Esophagus muscularis mucosa (tissue), 4 donors: ENCODE measurements around the gene TRIM71. TPM values are rescaled to one million over a fixed set of nuclear protein-coding genes. Genes with fewer than 3 reads are reported as not detected.

Experiments used
- DNase-seq: peaks from one replicate; pipeline ENCODE4 v3.0.0-alpha.2; 2017; ENCODE audit errors: extremely low spot score
- H3K27ac ChIP-seq, 4 donors: fragments of 200-600 bp; sonication (generic); replicated peaks in 1 of 4; 1 replicate in 3 of 4; 2 replicates in 1 of 4; pipeline ENCODE4 v1.5.1; 2016 to 2019; ENCODE audit warnings: mild to moderate bottlenecking in 1 of 4
- H3K27me3 ChIP-seq, 4 donors: fragments of 200-600 bp; sonication (generic); one replicate each; pipeline versions ENCODE4 v1.5.1 to v1.6.0; 2016 to 2019
- H3K36me3 ChIP-seq, 4 donors: fragments of 200-600 bp; sonication (generic); one replicate each; pipeline ENCODE4 v1.5.1; 2016 to 2019
- H3K4me1 ChIP-seq, 4 donors: fragments of 200-600 bp; sonication (generic); one replicate each; pipeline ENCODE4 v1.5.1; 2016 to 2019
- H3K4me3 ChIP-seq, 4 donors: fragments of 200-600 bp; sonication (generic); 1 replicate in 2 of 4; 2 replicates in 2 of 4; pipeline ENCODE4 v1.5.1; 2016 to 2019; ENCODE audit warnings: mild to moderate bottlenecking in 4 of 4, moderate library complexity in 1 of 4
- H3K9me3 ChIP-seq, 4 donors: fragments of 200-600 bp; sonication (generic); 1 replicate in 3 of 4; 2 replicates in 1 of 4; pipeline ENCODE4 v1.5.1; 2016 to 2019
- CTCF ChIP-seq, 3 experiments: fragments of 200-600 bp in 2 of 3; fragments of 450-650 bp in 1 of 3; sonication (generic) in 2 of 3; IDR thresholded peaks; one replicate each; pipeline ENCODE4 v1.5.1; 2017 to 2019; ENCODE audit warnings: antibody characterized with exemption in 3 of 3, mild to moderate bottlenecking in 2 of 3, moderate library complexity in 1 of 3
- EP300 ChIP-seq: sonication (generic); formaldehyde crosslinking; IDR thresholded peaks from one replicate; pipeline ENCODE4 v1.6.1; 2017; ENCODE audit warnings: antibody characterized with exemption
- POLR2A ChIP-seq: fragments of 450-650 bp; IDR thresholded peaks from one replicate; pipeline ENCODE4 v1.6.1; 2017; ENCODE audit warnings: antibody characterized with exemption, moderate library complexity, mild to moderate bottlenecking, low read depth
- POLR2AphosphoS5 ChIP-seq, 2 donors: sonication (generic); formaldehyde crosslinking; IDR thresholded peaks; one replicate each; pipeline ENCODE4 v1.6.1; 2017; ENCODE audit warnings: antibody characterized with exemption in 2 of 2
- WGBS: methylation state at CpG from one replicate; pipeline ENCODE4 v1.1.5; 2018; 5-methylcytosine and 5-hydroxymethylcytosine counted together
- intact Hi-C: fragments of 100-400 bp; cut with DNase I; formaldehyde crosslinking; loops from one replicate; pipeline ENCODE4 v1.15.1; 2023
- total RNA-seq, 4 donors: library from RNA; depleted of rRNA; stranded (reverse); fragments of >200 nt; gene quantifications; one replicate each; pipeline versions ENCODE4 v1.1.0 to v1.2.1, GENCODE V29; 2016

TRIM71 gene
- total RNA-seq, 4 donors from 2014 or later = not detected

GRCh38 chr3:32819551-32820348, 2.0 kb downstream of the TRIM71 start:
- Histone ChIP-seq H3K36me3 (no peaks in the 10 kb centered on the region), H3K27me3 (peaks cover 0 to 95% (median 50%) of the 10 kb centered on the region in 4 donors), H3K9me3 (no peaks in the 10 kb centered on the region), H3K27ac (no peak overlapping the region), H3K4me1 (peaks cover 19 to 37% (median 36%) of the 10 kb centered on the region in 4 donors), H3K4me3 (no peak overlapping the region)
- intact Hi-C loops = no loop called here
- no peak for TF ChIP-seq EP300
- TF ChIP-seq CTCF (IDR thresholded peaks at IDR 0.05) = no peak
- TF ChIP-seq POLR2AphosphoS5 (IDR thresholded peaks at IDR 0.05) = no peak
- TF ChIP-seq POLR2A = no peak
- WGBS = 58% methylated on average over 41 of the region's 41 CpGs
- DNase-seq = no peak

DNA sequence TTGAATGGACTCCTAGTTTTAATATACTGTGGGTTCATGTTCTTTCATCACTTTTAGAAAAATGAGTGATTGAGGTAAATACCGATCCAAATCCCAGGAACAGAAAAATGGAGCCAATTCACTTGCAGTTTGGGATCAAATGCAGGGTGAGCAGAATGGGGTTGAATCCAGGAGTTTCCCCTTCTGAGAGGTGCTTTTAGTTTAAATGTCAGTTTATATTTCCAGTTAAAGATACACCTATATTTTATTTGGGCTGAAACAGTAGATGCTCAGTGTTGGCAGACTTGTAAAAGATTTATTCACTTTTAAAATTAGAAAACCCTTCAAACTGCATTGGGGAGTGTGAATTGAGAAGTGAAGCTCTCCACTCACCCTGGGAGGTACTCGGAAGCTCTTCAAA, 2.6 kb downstream of the TRIM71 start:
- H3K4me3 ChIP-seq = no peak overlapping the region
- no peaks in the 10 kb centered on the region for H3K36me3 ChIP-seq
- H3K4me1 ChIP-seq = peaks cover 19 to 37% (median 36%) of the 10 kb centered on the region in 4 donors
- no peak for TF ChIP-seq EP300
- no peak for TF ChIP-seq POLR2A
- TF ChIP-seq POLR2AphosphoS5 (IDR thresholded peaks at IDR 0.05) = no peak
- no peak for TF ChIP-seq CTCF (IDR thresholded peaks at IDR 0.05)
- peaks cover 0 to 92% (median 50%) of the 10 kb centered on the region in 4 donors for H3K27me3 ChIP-seq
- DNase-seq = no peak
- no peaks in the 10 kb centered on the region for H3K9me3 ChIP-seq
- 78% methylated on average over 2 of the region's 2 CpGs for WGBS
- intact Hi-C loops = no loop called here
- no peak overlapping the region for H3K27ac ChIP-seq

DNA sequence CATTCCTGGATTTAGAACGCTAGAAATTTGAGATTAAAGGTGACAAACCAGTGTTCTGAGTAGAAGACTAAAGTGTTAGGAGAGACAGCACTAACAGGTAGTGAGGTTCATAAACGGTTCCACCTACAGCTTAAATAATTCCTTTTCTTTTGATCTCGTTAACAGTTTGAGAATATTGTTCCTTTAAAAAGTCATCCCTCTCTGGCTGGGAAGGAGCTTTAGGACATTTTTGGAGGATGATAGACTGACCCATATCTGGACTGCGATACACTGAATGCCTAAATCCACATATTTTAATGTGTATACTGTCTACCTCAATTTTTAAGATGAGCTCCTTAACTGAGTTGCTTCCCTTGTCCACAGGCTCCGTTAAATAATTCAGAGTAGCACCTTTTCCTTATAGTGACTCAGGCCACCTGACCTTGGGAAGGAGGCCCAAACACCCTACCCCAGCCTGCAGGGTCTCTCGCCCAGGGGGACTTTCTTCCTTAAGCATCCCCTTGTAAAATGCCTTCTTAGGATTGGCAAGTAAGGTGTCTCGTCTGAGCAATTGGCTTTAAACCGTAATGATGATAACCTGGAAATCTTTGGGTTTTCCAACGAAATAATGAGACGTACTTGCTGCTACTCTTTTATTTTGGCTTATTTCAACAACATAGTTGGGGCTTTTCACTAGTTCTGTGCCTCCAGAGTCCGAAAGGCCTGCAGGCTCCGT, 3.3 kb downstream of the TRIM71 start:
- no peak for DNase-seq
- Histone ChIP-seq H3K4me3 (peak overlapping the region in 1 of 4 donors; percentile 20), H3K4me1 (peaks cover 19 to 36% (median 36%) of the 10 kb centered on the region in 4 donors), H3K27ac (no peak overlapping the region), H3K9me3 (no peaks in the 10 kb centered on the region), H3K36me3 (no peaks in the 10 kb centered on the region), H3K27me3 (peaks cover 0 to 85% (median 45%) of the 10 kb centered on the region in 4 donors)
- WGBS = 73% methylated on average over 11 of the region's 12 CpGs
- intact Hi-C loops = no loop called here
- TF ChIP-seq POLR2AphosphoS5 (IDR thresholded peaks at IDR 0.05) (no peak), EP300 (no peak), POLR2A (no peak), CTCF (IDR thresholded peaks at IDR 0.05) (no peak)

GRCh38 chr3:32821686-32822296, 4.0 kb downstream of the TRIM71 start:
- intact Hi-C loops = no loop called here
- TF ChIP-seq EP300 = no peak
- 42% methylated on average over 27 of the region's 44 CpGs for WGBS
- DNase-seq = no peak
- Histone ChIP-seq H3K36me3 (no peaks in the 10 kb centered on the region), H3K4me1 (peaks cover 13 to 29% (median 29%) of the 10 kb centered on the region in 4 donors), H3K27me3 (peaks cover 0 to 81% (median 40%) of the 10 kb centered on the region in 4 donors), H3K9me3 (no peaks in the 10 kb centered on the region), H3K27ac (no peak overlapping the region), H3K4me3 (peak overlapping the region in 1 of 4 donors; percentile 20)
